GM19452 (cell line): ENCODE results near the gene KLF18.
"Not testable (repeated sequence)": the region's sequence is repeated elsewhere in the genome, so short reads cannot be mapped to it uniquely, and the experiment has no call there.

Experiments
- ATAC-seq: cut with Tn5 transposase; IDR thresholded peaks from one replicate; pipeline ENCODE4 v1.9.1; 2021; ENCODE audit not compliant: unreplicated experiment

Gene KLF18

GRCh38 chr1:44120398-44120949, 21.0 kb downstream of the KLF18 start:
- no peak for ATAC-seq

GRCh38 chr1:44119525-44119924, 21.9 kb downstream of the KLF18 start:
- ATAC-seq: no peak

GRCh38 chr1:44118682-44119081, 22.7 kb downstream of the KLF18 start, which contains the start of gene KLF17:
Gene KLF17 (plus strand): TSS chr1:44118821. CDS start chr1:44118908, 87 bp downstream.
- ATAC-seq: no peak

GRCh38 chr1:44117272-44117671, 24.2 kb downstream of the KLF18 start:
- ATAC-seq: not testable (repeated sequence)

DNA sequence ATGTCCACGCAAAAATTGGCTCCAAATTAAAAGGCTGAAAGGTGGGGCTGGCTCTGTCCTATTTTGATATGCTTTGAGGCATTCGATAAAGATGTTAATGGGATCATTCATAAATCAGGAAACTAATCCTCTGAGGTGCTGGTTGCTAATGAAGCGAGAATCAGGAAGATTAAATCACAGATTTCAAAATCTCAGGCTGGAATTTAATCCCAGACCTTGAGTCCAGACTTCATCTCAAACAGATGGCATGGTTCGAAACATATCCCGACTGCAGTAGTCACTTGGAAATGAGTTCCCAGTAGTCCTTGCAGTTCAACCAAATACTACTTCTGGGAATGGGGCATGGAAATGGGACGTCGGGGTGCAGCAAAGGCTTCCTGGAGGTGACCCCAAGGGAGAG, 27.3 kb downstream of the KLF18 start:
- ATAC-seq: no peak

GRCh38 chr1:44113095-44113609, 28.3 kb downstream of the KLF18 start:
- ATAC-seq: no peak

GRCh38 chr1:44112486-44112885, 28.9 kb downstream of the KLF18 start:
- ATAC-seq: no peak

DNA sequence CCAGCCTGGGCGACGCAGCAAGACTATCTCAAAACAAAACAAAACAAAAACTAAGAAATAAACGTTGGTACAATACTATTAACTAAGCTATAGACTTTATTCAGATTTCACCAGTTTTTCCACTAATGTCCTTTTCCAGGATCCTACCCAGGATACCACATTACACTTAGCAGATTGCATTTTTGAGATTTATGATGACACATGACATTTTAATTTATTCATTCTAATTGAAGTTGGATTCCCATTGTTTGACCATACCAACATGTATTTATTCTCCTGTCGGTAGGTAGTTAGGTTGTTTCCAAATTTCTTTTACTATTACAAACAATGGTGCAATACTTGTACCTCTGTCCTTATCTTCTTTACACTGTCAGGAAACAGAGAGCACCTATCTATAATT, 29.6 kb downstream of the KLF18 start:
- ATAC-seq: no peak

GRCh38 chr1:44110916-44111315, 30.5 kb downstream of the KLF18 start:
- ATAC-seq: no peak

DNA sequence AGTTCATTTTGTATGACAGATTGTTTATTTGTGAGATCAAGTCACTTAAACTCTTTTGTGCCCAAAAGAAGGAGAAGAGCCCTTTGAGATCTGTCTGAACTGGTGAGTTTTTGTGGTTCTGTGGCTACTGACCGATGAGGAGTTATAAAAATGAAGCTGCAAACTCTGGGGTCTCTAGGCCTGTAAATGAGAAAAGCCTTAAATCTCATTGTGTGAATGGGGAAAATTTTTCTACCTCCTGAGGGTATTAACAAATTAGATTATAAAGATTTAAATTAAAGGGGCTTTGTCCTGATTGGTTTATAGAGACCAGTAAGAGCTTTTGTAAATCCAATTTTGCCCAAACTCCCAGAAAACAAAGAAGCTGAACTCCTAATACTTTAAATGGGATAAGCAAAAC, 32.5 kb downstream of the KLF18 start:
- ATAC-seq: no peak

GRCh38 chr1:44108241-44108640, 33.2 kb downstream of the KLF18 start:
- no peak for ATAC-seq

- ATAC-seq: no peak
Measured at GRCh38 chr1:44105810-44106209, 35.6 kb downstream of the KLF18 start.

GRCh38 chr1:44103270-44104131, 37.9 kb downstream of the KLF18 start:
- ATAC-seq: no peak

- no peak for ATAC-seq
Measured at GRCh38 chr1:44101328-44101727, 40.1 kb downstream of the KLF18 start.

- ATAC-seq: no peak
Measured at GRCh38 chr1:44100183-44100868, 41.1 kb downstream of the KLF18 start.

DNA sequence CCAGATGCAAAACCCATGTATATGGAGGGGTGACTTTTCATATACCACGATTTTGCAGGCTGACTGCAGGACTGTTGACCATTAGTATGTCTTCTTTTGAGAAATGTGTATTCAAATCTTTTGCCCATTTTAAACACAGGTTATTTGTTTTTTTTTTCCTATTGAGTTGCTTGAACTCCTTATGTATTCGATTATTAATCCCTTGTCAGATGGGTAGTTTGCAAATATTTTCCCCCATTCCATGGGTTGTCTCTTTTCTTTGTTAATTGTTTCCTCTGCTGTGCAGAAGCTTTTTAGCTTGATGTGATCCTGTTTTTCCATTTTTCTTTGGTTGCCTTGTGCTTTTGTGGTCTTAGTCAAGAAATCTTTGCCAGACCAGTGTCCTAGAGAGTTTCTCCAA, 47.4 kb downstream of the KLF18 start:
- ATAC-seq: no peak

DNA sequence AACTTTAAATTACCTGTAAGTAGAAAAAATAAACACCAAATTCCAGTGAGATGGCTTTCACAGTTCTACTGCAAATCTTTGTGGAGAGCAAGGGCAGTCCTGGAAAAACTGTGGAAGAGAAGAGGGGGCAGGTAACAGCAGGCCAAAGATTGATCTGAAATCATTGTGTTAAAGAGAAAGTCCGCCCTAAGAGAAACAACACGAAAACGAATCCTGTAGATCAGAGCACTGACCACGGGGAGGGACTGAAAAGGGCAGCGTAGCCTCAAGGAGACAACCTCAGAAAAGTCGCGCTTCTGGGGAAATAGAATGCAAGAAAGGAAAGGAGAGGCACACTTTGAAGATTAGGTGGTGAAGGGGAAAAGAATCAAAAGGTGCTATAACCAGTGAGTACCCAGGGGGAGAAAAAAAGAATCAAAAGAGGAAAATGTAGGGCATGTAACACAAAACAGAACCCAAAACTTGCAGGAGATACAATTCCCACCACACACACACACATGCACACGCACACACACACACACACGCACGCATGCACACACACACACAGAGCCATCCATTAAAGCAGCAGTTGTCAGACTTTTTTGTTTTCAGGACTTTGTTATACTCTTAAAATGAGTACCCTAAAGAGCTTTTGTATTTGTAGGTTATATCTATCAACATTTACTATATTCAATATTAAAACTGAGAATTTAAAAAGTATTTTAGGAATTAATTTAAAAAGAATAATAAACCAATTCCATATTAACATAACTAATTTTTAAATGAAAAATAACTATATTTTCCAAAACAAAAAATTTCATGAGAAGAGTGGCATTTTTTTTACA, 50.8 kb downstream of the KLF18 start:
- no peak for ATAC-seq

DNA sequence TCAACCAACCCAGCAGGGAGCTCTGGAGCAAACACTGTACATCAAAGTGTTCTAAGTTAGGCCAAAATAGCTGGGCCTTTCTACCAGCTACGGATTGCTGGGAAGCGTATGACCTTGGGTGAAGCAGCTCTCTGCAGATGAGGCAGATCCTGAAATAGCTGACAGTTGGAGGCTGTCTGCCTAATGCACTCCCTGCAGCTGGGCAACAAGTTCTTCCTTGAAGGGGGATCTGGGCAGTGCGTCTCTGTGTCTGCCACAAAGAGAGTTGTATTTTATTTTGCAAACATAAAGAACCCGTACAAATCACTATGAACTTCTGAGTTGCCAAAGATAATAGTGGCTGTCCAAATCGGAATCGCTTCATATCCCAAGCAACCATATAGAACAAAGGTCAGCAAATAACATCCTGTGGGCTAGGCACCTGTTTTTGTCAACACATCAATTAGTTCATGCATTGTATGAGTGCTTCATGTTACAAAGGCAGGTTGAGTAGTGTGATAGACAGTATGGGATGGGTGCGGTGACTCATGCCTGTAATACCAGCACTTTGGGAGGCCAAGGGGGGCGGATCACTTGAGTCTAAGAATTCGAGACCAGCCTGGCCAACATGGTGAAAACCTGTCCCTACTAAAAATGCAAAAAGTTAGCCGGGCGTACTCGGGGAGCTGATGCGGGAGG, 51.9 kb downstream of the KLF18 start:
- ATAC-seq: no peak
